Keratinocyte (primary cell): ENCODE results near the gene DSCAM.

Source experiments
- CTCF ChIP-seq, 3 experiments: IDR thresholded peaks in 1 of 3; conservative IDR thresholded peaks in 1 of 3; optimal IDR thresholded peaks in 1 of 3; 2 replicates in 2 of 3; 3 replicates in 1 of 3; pipeline versions ENCODE3 to v1.5.1; 2011; ENCODE audit warnings: low read length in 3 of 3, mild to moderate bottlenecking in 3 of 3, moderate library complexity in 2 of 3, control low read depth in 1 of 3, inconsistent platforms in 1 of 3; ENCODE audit not compliant: insufficient read depth in 2 of 3; ENCODE audit errors: extremely low read depth in 1 of 3
- EZH2 ChIP-seq: IDR thresholded peaks from one replicate; pipeline ENCODE4 v1.6.1; 2012; ENCODE audit warnings: inconsistent platforms, mild to moderate bottlenecking, low read length, moderate library complexity

- no peak for TF ChIP-seq CTCF (optimal IDR thresholded peaks at IDR 0.05 in 1 of 3, IDR thresholded peaks at IDR 0.05 in 1 of 3, conservative IDR thresholded peaks at IDR 0.05 in 1 of 3; ENCODE audit: extremely low read depth in 1 of 3, insufficient read depth in 2 of 3, low read length in 3 of 3)
- no peak for TF ChIP-seq EZH2
Observed at GRCh38 chr21:40011371-40011770, 835.6 kb downstream of the DSCAM start.
